MM.1S (cell line): ENCODE results near the gene ENDOV.

Experiments used
- EZH2 ChIP-seq: fragments of 300-600 bp; sonication (generic); optimal IDR thresholded peaks from 2 replicates; pipeline ENCODE3; 2017; ENCODE audit warnings: low read depth, mild to moderate bottlenecking, antibody characterized with exemption, low read length, mixed read lengths
- TF ChIP-seq, protein P1 (sequence below): fragments of 300-600 bp; sonication (generic); IDR thresholded peaks from 2 replicates; pipeline ENCODE4 v1.5.1; 2016; ENCODE audit warnings: antibody characterized with exemption, low read length, mixed read lengths

DNA sequence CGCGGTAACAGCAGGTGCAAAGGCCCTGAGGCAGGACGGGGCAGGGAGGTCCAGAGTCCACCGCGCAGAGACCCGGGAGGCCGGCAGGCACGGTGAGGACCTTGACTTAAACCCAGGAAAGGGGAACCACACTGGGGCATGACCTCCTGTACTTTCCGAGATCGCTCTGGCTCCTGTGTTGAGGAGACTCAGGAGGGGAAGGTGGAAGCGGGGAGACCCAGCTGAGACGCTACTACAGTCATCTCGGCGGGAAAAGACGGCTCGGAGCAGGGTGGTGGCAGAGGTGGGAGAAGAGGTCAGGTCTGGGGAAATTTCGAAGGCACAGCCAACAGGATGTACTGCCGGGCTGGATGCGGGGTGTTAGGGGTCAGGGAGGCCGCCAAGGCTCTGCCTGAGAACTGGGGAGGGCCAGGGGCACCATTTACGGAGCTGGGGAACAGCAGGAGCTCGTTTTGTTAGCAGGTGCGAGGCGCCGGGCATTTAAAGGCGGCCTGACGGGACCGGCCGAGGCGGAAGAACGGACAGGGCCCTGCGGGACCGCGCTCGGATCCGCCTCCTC is 39.1 kb downstream of the ENDOV start:
- no peak for TF ChIP-seq EZH2
- TF ChIP-seq, protein P1, sequence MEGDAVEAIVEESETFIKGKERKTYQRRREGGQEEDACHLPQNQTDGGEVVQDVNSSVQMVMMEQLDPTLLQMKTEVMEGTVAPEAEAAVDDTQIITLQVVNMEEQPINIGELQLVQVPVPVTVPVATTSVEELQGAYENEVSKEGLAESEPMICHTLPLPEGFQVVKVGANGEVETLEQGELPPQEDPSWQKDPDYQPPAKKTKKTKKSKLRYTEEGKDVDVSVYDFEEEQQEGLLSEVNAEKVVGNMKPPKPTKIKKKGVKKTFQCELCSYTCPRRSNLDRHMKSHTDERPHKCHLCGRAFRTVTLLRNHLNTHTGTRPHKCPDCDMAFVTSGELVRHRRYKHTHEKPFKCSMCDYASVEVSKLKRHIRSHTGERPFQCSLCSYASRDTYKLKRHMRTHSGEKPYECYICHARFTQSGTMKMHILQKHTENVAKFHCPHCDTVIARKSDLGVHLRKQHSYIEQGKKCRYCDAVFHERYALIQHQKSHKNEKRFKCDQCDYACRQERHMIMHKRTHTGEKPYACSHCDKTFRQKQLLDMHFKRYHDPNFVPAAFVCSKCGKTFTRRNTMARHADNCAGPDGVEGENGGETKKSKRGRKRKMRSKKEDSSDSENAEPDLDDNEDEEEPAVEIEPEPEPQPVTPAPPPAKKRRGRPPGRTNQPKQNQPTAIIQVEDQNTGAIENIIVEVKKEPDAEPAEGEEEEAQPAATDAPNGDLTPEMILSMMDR = no peak
